Measurements from ENCODE around the gene TCF7L2. TPM values are rescaled to one million over a fixed set of nuclear protein-coding genes. Genes with fewer than 3 reads are reported as not detected.

TCF7L2 gene
- total RNA-seq, 1 experiment from 2014 or later: 45.2 TPM

DNA sequence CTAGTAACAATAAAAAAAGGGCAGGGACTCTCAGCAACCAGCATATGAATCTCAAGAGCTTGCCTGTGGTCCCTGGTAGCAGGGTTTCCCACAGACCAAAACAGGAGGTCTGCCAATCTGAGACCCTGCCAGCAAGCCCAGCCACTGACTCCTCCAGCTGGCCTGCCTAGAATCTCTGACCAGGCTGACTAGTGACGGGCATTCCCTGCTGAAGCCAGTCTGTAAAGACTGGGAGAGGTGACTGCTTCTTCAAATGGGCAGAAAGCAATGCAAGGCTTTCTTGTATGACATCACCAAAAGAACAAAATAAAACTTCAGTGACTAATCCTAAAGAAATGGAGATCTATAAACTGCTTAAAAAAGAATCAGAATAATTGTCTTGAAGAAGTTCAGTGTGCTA is 249.4 kb downstream of the TCF7L2 start:
- no peak overlapping the region for H3K27ac ChIP-seq (ENCODE audit: low read length)
- H3K4me3 ChIP-seq (ENCODE audit: low read depth in 2 of 2, low read length in 2 of 2): no peak overlapping the region
- no TSS peak for BruUV-seq (replicated peaks)
- intact Hi-C loops (cut with micrococcal nuclease; ENCODE audit: unreplicated experiment): no loop called here
- H3K27me3 ChIP-seq (ENCODE audit: control insufficient read depth, insufficient read depth, low read length): no peaks in the 10 kb centered on the region; the same call in 1 of the 2 replicates
- ChIA-PET POLR2A (interaction anchor here (0.6 kb wide), 1 partner anchor 343 kb away, joined by 4 read pairs; no protein-coding TSS in a partner anchor), CTCF (no interaction called here)
- TF ChIP-seq POLR2AphosphoS5 (IDR thresholded peaks at IDR 0.05; ENCODE audit: low read depth, low read length) (no peak), SIN3A (IDR thresholded peaks at IDR 0.05; ENCODE audit: borderline replicate concordance, insufficient read depth, low read depth, low read length) (no peak), TCF7L2 (IDR thresholded peaks at IDR 0.05; ENCODE audit: low read depth, low read length) (no peak), REST (IDR thresholded peaks at IDR 0.05; ENCODE audit: insufficient read depth in 1 of 2, low read depth in 2 of 2, low read length in 1 of 2) (no peak)
- TF ChIP-seq, protein P1, sequence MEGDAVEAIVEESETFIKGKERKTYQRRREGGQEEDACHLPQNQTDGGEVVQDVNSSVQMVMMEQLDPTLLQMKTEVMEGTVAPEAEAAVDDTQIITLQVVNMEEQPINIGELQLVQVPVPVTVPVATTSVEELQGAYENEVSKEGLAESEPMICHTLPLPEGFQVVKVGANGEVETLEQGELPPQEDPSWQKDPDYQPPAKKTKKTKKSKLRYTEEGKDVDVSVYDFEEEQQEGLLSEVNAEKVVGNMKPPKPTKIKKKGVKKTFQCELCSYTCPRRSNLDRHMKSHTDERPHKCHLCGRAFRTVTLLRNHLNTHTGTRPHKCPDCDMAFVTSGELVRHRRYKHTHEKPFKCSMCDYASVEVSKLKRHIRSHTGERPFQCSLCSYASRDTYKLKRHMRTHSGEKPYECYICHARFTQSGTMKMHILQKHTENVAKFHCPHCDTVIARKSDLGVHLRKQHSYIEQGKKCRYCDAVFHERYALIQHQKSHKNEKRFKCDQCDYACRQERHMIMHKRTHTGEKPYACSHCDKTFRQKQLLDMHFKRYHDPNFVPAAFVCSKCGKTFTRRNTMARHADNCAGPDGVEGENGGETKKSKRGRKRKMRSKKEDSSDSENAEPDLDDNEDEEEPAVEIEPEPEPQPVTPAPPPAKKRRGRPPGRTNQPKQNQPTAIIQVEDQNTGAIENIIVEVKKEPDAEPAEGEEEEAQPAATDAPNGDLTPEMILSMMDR (IDR thresholded peaks at IDR 0.05): no peak
- in situ Hi-C loops (cut with HindIII; ENCODE audit: low pct_unique_long_range_greater_than_20kb, low sequenced_read_pairs): no loop called here
- no peaks in the 10 kb centered on the region for H3K9me3 ChIP-seq (ENCODE audit: control insufficient read depth, insufficient read depth, low read depth, low read length)
- ATAC-seq: no peak
- DNase-seq (ENCODE audit: low read depth, low spot score): no peak
- H3K36me3 ChIP-seq (ENCODE audit: control insufficient read depth, insufficient read depth, low read length): no peaks in the 10 kb centered on the region
- H3K4me1 ChIP-seq (ENCODE audit: control insufficient read depth, insufficient read depth, low read length): no peaks in the 10 kb centered on the region

GRCh38 chr10:113202011-113202410 is 252.0 kb downstream of the TCF7L2 start:
- no peaks in the 10 kb centered on the region for H3K36me3 ChIP-seq (ENCODE audit: control insufficient read depth, insufficient read depth, low read length)
- no peak for DNase-seq (ENCODE audit: low read depth, low spot score)
- no peaks in the 10 kb centered on the region for H3K9me3 ChIP-seq (ENCODE audit: control insufficient read depth, insufficient read depth, low read depth, low read length)
- H3K27ac ChIP-seq (ENCODE audit: low read length): no peak overlapping the region
- H3K4me1 ChIP-seq (ENCODE audit: control insufficient read depth, insufficient read depth, low read length): no peaks in the 10 kb centered on the region
- CTCF ChIA-PET: no interaction called here
- intact Hi-C loops (cut with micrococcal nuclease; ENCODE audit: unreplicated experiment): no loop called here
- no peaks in the 10 kb centered on the region; the same call in 1 of the 2 replicates for H3K27me3 ChIP-seq (ENCODE audit: control insufficient read depth, insufficient read depth, low read length)
- ATAC-seq: no peak
- TF ChIP-seq, protein P1 (IDR thresholded peaks at IDR 0.05): no peak
- no peak for TF ChIP-seq TCF7L2 (IDR thresholded peaks at IDR 0.05; ENCODE audit: low read depth, low read length)
- POLR2A ChIA-PET: interaction anchor here (0.6 kb wide), 1 partner anchor 129 kb away, joined by 4 read pairs; no protein-coding TSS in a partner anchor
- BruUV-seq (replicated peaks): no TSS peak
- no peak overlapping the region for H3K4me3 ChIP-seq (ENCODE audit: low read depth in 2 of 2, low read length in 2 of 2)
- in situ Hi-C loops (cut with HindIII; ENCODE audit: low pct_unique_long_range_greater_than_20kb, low sequenced_read_pairs): no loop called here
